Liver (tissue), 9 donors: ENCODE measurements around the gene CUEDC1. TPM values are rescaled to one million over a fixed set of nuclear protein-coding genes. Genes with fewer than 3 reads are reported as not detected.

Experiments used
- DNase-seq: peaks from one replicate; pipeline ENCODE4 v3.0.0-alpha.2; 2017; ENCODE audit warnings: low spot score
- H3K27ac ChIP-seq, 2 donors: one replicate each; pipeline ENCODE4 v1.7.0; 2013; ENCODE audit warnings: inconsistent platforms in 2 of 2, low read length in 2 of 2, control low read depth in 1 of 2, low read depth in 1 of 2, mild to moderate bottlenecking in 1 of 2
- H3K27me3 ChIP-seq, 4 donors: one replicate each; pipeline versions ENCODE4 v1.6.1 to v1.7.0; 2013; ENCODE audit warnings: low read length in 3 of 4, inconsistent platforms in 1 of 4, mild to moderate bottlenecking in 1 of 4, moderate library complexity in 1 of 4; ENCODE audit not compliant: control insufficient read depth in 4 of 4, insufficient read depth in 4 of 4
- H3K36me3 ChIP-seq, 4 donors: one replicate each; pipeline versions ENCODE4 v1.6.1 to v1.7.0; 2013; ENCODE audit warnings: low read length in 3 of 4, mild to moderate bottlenecking in 3 of 4, low read depth in 1 of 4, moderate library complexity in 1 of 4; ENCODE audit not compliant: control insufficient read depth in 4 of 4, insufficient read depth in 3 of 4
- H3K4me1 ChIP-seq, 4 donors: one replicate each; pipeline versions ENCODE4 v1.6.1 to v1.7.0; 2013; ENCODE audit warnings: low read length in 3 of 4, mild to moderate bottlenecking in 3 of 4, moderate library complexity in 1 of 4; ENCODE audit not compliant: control insufficient read depth in 4 of 4, insufficient read depth in 4 of 4
- H3K4me3 ChIP-seq, 3 donors: one replicate each; pipeline versions ENCODE4 v1.6.1 to v1.7.0; 2013; ENCODE audit warnings: low read length in 3 of 3, control low read depth in 1 of 3, low read depth in 1 of 3, mild to moderate bottlenecking in 1 of 3
- H3K9ac ChIP-seq, 2 donors: one replicate each; pipeline ENCODE4 v1.7.0; 2013; ENCODE audit warnings: low read length in 2 of 2, mild to moderate bottlenecking in 2 of 2, moderate library complexity in 2 of 2, control low read depth in 1 of 2, low read depth in 1 of 2
- H3K9me3 ChIP-seq, 4 donors: one replicate each; pipeline versions ENCODE4 v1.6.1 to v1.7.0; 2013; ENCODE audit warnings: low read length in 3 of 4; ENCODE audit not compliant: control insufficient read depth in 4 of 4
- FOXA1 ChIP-seq: IDR thresholded peaks from 2 replicates; pipeline ENCODE4 v1.6.1; 2016; ENCODE audit warnings: antibody characterized with exemption
- FOXA2 ChIP-seq: IDR thresholded peaks from 2 replicates; pipeline ENCODE4 v1.6.1; 2016; ENCODE audit warnings: antibody characterized with exemption
- GABPA ChIP-seq, 2 donors: IDR thresholded peaks in 1 of 2; conservative IDR thresholded peaks in 1 of 2; 2 replicates each; pipeline ENCODE4 v1.6.1; 2016; ENCODE audit warnings: antibody characterized with exemption in 2 of 2, mild to moderate bottlenecking in 1 of 2, moderate library complexity in 1 of 2
- HNF4A ChIP-seq, 2 donors: conservative IDR thresholded peaks; 2 replicates each; pipeline ENCODE4 v1.6.1; 2016; ENCODE audit warnings: antibody characterized with exemption in 2 of 2, mild to moderate bottlenecking in 2 of 2
- HNF4G ChIP-seq: IDR thresholded peaks from 2 replicates; pipeline ENCODE4 v1.6.1; 2016; ENCODE audit warnings: antibody characterized with exemption
- RAD21 ChIP-seq, 2 donors: IDR thresholded peaks; 2 replicates each; pipeline ENCODE4 v1.6.1; 2016; ENCODE audit warnings: antibody characterized with exemption in 2 of 2, mild to moderate bottlenecking in 2 of 2
- RXRA ChIP-seq, 2 donors: IDR thresholded peaks; 2 replicates each; pipeline ENCODE4 v1.6.1; 2017 to 2018; ENCODE audit warnings: antibody characterized with exemption in 2 of 2, mild to moderate bottlenecking in 1 of 2
- SP1 ChIP-seq: IDR thresholded peaks from 2 replicates; pipeline ENCODE4 v1.6.1; 2018; ENCODE audit warnings: antibody characterized with exemption, mild to moderate bottlenecking
- WGBS: extraction: QIAGEN DNeasy Blood & Tissue Kit; methylation state at CpG from one replicate; pipeline ENCODE4 v1.1.7; 2013; 5-methylcytosine and 5-hydroxymethylcytosine counted together
- polyA plus RNA-seq, 2 donors: library from polyadenylated mRNA; stranded (reverse) in 1 of 2; unstranded in 1 of 2; fragments of 200-250 nt in 1 of 2; fragments of >200 nt in 1 of 2; fragmentation: Nextera tagmentation in 1 of 2; extraction: Ambion mirVana in 1 of 2; gene quantifications; one replicate each; pipeline versions ENCODE4 v1.2.1 to v1.2.3, GENCODE V29; 2013 to 2015
- total RNA-seq, 2 donors: library from RNA; depleted of rRNA; stranded (reverse); fragments of >200 nt; gene quantifications; one replicate each; pipeline ENCODE4 v1.2.3, GENCODE V29; 2014
- TF ChIP-seq, protein P1 (sequence below): IDR thresholded peaks from 2 replicates; pipeline ENCODE4 v1.6.1; 2016; ENCODE audit warnings: antibody characterized with exemption
- TF ChIP-seq, protein P2 (sequence below): IDR thresholded peaks from 2 replicates; pipeline ENCODE4 v1.6.1; 2016; ENCODE audit warnings: antibody characterized with exemption
- TF ChIP-seq, protein P3 (sequence below): IDR thresholded peaks from 2 replicates; pipeline ENCODE4 v1.6.1; 2016; ENCODE audit warnings: antibody characterized with exemption, mild to moderate bottlenecking
- donor health status: healthy.
- donor health status: healthy.
- donor health status: healthy.
- donor health status: healthy.
- donor health status: healthy.

Gene CUEDC1
- total and polyA plus RNA-seq, 4 donors: 2.6 to 4.9 (median 3.4) TPM

DNA sequence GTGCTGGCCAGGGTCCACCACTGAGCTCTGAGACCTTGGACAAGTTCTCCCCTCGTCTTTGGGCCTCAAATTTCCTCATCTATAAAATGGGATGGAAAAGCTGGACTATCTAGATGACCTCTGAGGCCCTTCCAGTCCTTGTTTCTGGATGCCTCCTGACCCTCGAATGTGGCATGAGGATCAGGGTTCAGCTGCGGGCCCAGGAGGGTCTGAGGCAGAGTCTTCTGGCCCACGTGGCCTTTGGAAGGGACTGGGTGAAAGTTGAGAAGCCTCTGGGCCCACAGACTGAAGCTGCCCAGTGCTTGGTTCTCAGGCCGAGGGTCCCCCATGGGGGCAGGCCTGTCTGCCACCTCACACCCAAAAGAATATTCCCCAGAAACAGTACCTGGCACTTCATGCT lies 88.5 kb downstream of the CUEDC1 start:
- Histone ChIP-seq H3K4me3 (no peak overlapping the region), H3K27me3 (no peaks in the 10 kb centered on the region), H3K36me3 (peaks cover 0 to 5% (median 2%) of the 10 kb centered on the region in 4 donors), H3K27ac (no peak overlapping the region), H3K4me1 (peaks cover 2 to 7% (median 5%) of the 10 kb centered on the region in 4 donors), H3K9ac (no peak overlapping the region), H3K9me3 (no peaks in the 10 kb centered on the region)
- DNase-seq: no peak
- WGBS: 98% methylated on average over 5 of the region's 5 CpGs
- TF ChIP-seq SP1: no peak
- TF ChIP-seq RXRA (IDR thresholded peaks at IDR 0.05): no peak
- TF ChIP-seq FOXA2: no peak
- TF ChIP-seq, protein P1, sequence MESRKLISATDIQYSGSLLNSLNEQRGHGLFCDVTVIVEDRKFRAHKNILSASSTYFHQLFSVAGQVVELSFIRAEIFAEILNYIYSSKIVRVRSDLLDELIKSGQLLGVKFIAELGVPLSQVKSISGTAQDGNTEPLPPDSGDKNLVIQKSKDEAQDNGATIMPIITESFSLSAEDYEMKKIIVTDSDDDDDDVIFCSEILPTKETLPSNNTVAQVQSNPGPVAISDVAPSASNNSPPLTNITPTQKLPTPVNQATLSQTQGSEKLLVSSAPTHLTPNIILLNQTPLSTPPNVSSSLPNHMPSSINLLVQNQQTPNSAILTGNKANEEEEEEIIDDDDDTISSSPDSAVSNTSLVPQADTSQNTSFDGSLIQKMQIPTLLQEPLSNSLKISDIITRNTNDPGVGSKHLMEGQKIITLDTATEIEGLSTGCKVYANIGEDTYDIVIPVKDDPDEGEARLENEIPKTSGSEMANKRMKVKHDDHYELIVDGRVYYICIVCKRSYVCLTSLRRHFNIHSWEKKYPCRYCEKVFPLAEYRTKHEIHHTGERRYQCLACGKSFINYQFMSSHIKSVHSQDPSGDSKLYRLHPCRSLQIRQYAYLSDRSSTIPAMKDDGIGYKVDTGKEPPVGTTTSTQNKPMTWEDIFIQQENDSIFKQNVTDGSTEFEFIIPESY: no peak

DNA sequence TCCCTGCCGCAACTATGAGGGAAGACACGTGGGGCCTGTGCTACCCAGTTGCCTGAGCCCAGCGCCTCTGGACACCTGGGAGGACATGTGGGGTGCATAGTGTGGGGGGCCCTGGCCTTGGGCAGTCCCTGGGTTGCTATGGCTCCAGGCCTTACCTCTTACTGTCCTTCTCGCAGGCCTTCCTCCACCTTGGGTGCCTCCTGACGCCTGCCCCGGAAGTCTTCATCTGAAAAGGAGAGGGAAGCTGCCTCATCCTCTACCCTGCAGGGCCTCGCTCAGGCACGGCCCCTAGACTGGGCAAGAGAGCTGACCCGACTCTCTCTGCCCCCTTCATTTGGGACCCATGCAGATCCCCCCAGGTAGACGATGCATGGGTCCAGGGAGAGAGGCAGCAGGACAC lies 88.9 kb downstream of the CUEDC1 start:
- no peaks in the 10 kb centered on the region for H3K27me3 ChIP-seq
- H3K27ac ChIP-seq: no peak overlapping the region
- peaks cover 0 to 5% (median 2%) of the 10 kb centered on the region in 4 donors for H3K36me3 ChIP-seq
- H3K9me3 ChIP-seq: no peaks in the 10 kb centered on the region
- H3K4me1 ChIP-seq: peaks cover 6 to 11% (median 9%) of the 10 kb centered on the region in 4 donors
- DNase-seq: no peak
- TF ChIP-seq, protein P1: no peak
- no peak for TF ChIP-seq FOXA2
- no peak for TF ChIP-seq HNF4A (conservative IDR thresholded peaks at IDR 0.05)
- TF ChIP-seq, protein P2, sequence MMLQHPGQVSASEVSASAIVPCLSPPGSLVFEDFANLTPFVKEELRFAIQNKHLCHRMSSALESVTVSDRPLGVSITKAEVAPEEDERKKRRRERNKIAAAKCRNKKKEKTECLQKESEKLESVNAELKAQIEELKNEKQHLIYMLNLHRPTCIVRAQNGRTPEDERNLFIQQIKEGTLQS: no peak
- TF ChIP-seq, protein P3, sequence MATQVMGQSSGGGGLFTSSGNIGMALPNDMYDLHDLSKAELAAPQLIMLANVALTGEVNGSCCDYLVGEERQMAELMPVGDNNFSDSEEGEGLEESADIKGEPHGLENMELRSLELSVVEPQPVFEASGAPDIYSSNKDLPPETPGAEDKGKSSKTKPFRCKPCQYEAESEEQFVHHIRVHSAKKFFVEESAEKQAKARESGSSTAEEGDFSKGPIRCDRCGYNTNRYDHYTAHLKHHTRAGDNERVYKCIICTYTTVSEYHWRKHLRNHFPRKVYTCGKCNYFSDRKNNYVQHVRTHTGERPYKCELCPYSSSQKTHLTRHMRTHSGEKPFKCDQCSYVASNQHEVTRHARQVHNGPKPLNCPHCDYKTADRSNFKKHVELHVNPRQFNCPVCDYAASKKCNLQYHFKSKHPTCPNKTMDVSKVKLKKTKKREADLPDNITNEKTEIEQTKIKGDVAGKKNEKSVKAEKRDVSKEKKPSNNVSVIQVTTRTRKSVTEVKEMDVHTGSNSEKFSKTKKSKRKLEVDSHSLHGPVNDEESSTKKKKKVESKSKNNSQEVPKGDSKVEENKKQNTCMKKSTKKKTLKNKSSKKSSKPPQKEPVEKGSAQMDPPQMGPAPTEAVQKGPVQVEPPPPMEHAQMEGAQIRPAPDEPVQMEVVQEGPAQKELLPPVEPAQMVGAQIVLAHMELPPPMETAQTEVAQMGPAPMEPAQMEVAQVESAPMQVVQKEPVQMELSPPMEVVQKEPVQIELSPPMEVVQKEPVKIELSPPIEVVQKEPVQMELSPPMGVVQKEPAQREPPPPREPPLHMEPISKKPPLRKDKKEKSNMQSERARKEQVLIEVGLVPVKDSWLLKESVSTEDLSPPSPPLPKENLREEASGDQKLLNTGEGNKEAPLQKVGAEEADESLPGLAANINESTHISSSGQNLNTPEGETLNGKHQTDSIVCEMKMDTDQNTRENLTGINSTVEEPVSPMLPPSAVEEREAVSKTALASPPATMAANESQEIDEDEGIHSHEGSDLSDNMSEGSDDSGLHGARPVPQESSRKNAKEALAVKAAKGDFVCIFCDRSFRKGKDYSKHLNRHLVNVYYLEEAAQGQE: no peak
- TF ChIP-seq SP1: no peak
- no peak overlapping the region for H3K4me3 ChIP-seq
- no peak overlapping the region for H3K9ac ChIP-seq
- 96% methylated on average over 10 of the region's 10 CpGs for WGBS

DNA sequence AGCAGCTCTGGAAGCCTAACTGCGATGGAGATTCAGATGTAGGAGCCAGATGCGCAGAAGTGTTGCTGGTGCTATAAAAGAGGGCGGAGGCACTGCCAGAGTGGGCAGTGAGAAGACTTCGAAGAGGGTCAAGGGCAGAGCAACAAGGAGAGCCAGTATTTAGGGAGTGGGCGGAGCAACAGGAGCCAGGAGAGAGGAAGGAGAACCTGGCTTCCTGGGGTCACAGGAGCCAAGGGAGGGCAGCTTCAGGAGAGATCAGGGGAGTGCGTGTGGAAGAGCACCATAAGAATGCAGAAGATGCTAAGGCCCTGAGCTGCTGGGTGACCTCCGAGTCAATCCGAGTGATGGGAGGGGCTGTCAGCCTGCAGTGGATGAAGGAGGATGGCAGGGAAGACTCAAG lies 90.9 kb downstream of the CUEDC1 start:
- DNase-seq: no peak
- H3K27ac ChIP-seq: no peak overlapping the region
- WGBS: 91% methylated on average over 8 of the region's 8 CpGs
- no peak for TF ChIP-seq HNF4A (conservative IDR thresholded peaks at IDR 0.05)
- no peak for TF ChIP-seq RXRA (IDR thresholded peaks at IDR 0.05)
- no peak for TF ChIP-seq HNF4G
- TF ChIP-seq RAD21 (IDR thresholded peaks at IDR 0.05): no peak
- TF ChIP-seq FOXA1: no peak
- no peak for TF ChIP-seq GABPA (IDR thresholded peaks at IDR 0.05 in 1 of 2, conservative IDR thresholded peaks at IDR 0.05 in 1 of 2)
- H3K9ac ChIP-seq: no peak overlapping the region
- no peaks in the 10 kb centered on the region for H3K9me3 ChIP-seq
- no peaks in the 10 kb centered on the region for H3K27me3 ChIP-seq
- H3K36me3 ChIP-seq: peaks cover 0 to under 1% (median 0%) of the 10 kb centered on the region in 4 donors
- H3K4me1 ChIP-seq: peaks cover 9 to 19% (median 14%) of the 10 kb centered on the region in 4 donors
- H3K4me3 ChIP-seq: no peak overlapping the region
